ENCODE data around the gene TMEM94.
"Not testable (repeated sequence)": the region's sequence is repeated elsewhere in the genome, so short reads cannot be mapped to it uniquely, and the experiment has no call there.

The TMEM94 gene

DNA sequence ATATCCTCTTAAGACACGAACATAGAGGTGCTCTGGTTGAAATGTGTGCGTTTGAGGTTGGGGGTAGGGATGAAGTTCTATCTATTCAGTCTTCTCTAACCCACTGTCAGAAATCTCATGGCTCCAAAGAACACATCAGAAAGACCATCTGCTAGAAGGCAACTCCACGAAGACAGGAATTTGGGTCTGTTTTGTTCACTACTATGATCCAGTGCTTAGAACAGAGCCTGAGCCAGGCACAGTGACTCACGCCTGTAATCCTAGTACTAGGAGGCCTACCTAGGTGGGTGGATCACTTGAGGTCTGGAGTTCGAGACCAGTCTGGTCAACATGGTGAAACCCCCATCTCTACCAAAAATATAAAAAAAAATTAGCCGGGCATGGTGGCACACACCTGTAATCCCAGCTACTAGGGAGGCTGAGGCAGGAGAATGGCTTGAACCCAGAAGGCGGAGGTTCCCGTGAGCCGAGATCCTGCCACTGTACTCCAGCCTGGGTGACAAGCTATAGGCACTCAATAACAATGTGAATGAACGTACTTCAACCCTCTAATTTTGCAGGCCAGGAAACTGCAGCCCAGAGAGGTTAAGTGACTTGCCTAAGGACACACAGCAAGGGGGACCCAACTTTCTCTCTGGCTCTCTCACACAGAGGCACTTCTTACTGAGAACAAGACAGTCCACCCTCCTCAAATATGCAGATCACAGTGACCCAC is 56.6 kb downstream of the TMEM94 start:
- DNase-seq, result no peak

- no peak for DNase-seq
These were observed 57.2 kb downstream of the TMEM94 start for GRCh38 chr17:75513641-75514000.

DNA sequence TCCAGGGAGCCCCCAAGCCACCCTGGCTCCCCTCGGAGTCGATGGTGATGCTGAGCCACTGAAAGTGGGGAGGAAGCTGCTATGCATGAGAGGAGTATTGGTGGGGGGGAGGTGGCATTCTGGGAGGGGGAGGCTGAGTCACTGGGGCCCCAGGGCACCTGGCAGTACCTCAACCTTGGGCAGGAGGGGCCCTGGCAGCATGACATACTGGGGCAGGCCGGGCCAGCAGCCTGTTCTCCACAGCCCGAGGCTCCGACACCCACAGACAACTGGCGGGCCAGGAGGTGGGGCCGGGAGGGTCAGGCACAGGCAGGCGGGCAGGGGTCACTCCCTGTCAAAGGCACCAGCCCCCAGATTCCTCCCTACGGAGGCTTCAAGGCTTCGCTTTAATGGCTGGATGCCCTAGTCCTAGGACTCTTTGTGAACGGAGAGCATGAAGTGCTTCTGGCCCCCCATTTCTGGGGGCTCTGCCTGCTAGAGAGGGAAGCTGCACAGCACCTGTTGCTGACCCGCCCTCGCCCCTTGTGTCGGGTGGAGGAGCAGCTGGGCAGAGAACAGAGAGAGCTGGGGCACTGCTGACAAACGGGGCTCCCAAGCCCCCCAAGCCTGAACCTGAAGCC is 58.0 kb downstream of the TMEM94 start:
- DNase-seq, result no peak

DNA sequence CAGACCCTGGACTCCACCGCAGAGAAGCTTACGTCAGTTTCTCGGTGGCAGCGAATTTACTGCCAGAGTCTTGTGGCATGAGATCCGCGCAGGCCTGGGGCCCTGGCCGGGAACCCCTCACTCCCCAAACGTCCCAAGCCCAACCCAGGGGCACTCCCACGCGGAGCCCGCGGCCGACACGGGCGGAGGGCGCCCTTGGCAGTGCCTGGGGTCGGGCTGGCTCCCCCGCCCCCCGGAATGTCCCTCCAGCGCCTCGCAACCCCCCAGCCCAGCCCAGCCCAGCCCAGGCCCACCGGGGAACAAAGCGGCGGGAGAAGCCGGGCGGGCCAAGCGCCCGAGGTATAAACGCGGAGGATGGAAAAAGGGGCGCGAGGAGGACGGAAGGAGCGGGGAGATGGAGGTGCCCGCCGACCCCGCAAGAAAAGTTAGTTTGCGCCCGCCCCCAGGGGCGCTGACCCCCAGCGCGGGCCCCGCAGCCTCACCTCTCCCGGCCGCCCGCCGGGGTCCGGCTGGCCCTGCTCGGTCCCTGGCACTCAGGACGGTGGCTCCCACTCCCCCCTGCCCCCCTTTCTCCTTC is 58.6 kb downstream of the TMEM94 start:
- DNase-seq, result no peak

- peak; percentile 94 for DNase-seq
These were observed 59.2 kb downstream of the TMEM94 start, which contains the start of gene CASKIN2 for GRCh38 chr17:75515496-75516254. TSS of gene CASKIN2 (minus strand) at chr17:75515537. CDS start at chr17:75513804, 1,733 bp downstream.

- peak; percentile 97 for DNase-seq
These were observed 59.8 kb downstream of the TMEM94 start, which contains the start of gene TSEN54 for GRCh38 chr17:75516255-75516618. TSS of gene TSEN54 (plus strand) at chr17:75516528. CDS start at chr17:75516561, 33 bp downstream.

GRCh38 chr17:75516619-75517296 is 60.3 kb downstream of the TMEM94 start:
- peak; percentile 52 for DNase-seq

DNA sequence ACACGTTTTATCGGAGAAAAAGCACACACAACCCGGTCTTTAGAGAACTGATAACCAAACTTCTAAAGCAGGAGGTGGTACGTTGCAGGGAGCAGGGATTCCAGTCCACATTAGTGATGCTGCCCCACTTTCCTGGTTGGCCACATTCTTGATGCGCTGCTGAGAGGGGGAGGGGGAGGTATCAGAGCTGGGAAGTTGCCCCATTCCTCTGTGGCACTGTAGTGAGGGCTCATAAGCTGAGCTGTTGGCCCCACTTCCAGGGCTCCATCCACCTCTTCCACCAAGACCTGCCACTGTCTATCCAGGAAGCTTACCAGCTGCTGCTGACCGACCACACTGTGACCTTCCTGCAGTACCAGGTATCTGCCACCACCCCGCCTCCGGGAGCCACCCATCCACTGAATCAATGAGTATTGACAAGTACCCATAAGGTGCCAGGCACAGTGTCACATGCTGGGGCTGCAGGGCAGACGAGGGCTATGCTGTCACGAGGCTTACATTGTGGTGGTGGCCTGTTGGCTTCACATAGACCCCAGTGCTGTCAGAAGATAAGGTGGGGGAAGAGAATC is 60.9 kb downstream of the TMEM94 start:
- DNase-seq, result peak; percentile 65

DNA sequence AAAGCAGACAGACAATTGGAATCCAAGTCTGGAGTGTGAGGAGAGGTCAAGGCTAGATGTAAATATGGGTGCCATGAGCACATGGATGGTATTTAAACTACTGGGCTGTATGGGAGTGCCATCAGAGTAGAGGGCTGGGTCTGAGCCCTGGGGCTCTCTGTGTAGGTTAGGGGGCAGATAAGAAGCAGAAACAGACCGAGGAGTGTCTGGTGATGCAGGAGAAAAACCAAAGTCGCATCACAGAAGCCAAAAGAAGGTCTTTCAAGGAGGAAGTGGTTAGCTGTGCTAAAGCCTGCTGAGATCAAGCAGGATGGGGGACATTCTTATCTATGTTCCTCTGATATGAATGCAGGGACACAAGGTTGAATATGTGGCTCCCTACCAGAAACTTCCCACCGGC is 61.8 kb downstream of the TMEM94 start:
- peak; percentile 45 for DNase-seq

DNA sequence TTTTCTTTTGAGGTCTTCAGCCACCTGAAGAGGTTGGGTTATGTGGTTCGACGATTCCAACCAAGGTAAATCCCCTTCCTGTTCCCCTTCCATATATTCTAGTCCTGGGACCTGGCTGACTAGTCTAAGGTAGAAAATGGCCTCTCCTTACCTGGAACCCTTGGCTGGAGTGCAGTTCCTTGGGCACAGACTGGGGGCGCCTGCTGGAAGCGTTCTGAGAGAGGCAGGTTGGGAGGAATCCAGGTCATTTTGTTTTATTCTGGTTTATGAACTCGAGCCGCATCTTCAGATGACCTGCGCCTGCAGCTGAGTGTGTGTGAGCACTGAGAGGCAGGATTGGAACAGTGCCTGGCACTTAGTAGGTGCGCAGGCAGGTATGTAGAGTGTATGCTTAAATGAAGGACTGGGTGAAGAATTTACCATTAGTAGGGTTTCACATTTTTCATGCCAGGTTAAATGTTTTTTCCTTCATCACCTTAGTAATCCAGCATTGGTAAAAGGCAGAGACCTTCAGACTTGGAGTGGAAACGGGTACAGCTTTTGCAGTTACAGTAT is 62.6 kb downstream of the TMEM94 start:
- DNase-seq, result no peak

DNA sequence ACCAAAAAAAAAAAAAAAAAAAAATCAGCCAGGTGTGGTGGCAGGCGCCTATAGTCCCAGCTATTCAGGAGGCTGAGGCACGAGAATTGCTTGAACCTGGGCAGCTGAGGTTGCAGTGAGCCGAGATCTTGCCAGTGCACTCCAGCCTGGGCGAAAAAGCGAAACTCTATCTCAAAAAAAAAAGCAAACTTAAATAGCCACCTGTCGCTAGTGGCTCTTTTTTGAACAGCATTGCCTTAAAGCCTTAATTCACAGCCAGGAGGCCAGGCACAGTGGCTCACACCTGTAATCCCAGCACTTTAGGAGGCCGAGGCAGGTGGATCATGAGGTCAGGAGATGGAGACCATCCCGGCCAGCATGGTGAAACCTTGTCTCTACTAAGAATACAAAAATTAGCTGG is 64.0 kb downstream of the TMEM94 start:
- DNase-seq, result not testable (repeated sequence)

DNA sequence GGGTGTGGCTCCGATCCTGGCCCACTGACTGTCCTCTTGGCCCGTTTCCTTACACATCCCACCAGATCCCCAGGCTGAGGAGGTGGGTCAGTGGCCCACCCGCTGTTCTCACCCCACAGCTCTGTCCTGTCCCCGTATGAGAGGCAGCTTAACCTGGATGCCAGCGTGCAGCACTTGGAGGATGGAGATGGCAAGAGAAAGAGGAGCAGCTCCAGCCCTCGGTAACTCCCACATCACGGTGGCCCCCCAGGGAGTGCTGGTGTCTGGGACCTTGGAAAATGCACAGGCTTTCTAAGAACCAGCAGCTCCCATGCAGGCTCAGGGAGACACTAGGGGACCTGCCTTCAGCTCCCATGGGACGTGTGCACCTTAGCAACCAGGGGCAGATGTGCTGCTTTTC is 64.9 kb downstream of the TMEM94 start:
- DNase-seq, result no peak

DNA sequence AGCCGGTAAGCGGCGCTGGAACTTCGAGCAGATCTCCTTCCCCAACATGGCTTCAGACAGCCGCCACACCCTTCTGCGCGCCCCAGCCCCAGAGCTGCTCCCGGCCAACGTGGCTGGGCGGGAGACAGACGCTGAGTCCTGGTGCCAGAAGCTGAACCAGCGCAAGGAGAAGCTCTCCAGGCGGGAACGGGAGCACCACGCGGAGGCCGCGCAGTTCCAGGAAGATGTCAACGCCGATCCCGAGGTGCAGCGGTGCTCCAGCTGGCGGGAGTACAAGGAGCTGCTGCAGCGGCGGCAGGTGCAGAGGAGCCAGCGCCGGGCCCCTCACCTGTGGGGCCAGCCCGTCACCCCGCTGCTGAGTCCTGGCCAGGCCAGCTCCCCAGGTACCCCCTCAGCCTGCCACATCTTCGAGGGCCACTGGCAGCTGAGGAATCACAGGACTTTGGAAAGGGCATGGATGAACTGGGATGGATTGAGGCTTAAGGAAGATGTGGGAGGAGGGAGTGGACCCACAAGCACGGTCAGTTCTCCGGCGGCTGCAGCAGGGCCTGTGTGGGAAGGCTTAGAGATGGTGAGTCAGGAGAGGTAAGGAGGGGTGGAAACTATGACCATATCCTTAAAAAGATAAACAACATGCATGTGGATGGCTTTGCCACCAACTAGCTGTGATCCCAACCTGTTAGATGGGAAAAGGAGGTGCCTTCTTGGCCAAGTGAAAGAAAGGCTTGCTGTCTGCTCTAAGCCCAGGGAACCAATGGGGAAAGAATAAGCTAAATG is 65.7 kb downstream of the TMEM94 start:
- DNase-seq, result no peak

GRCh38 chr17:75523647-75524046 is 67.2 kb downstream of the TMEM94 start:
- DNase-seq, result no peak

- DNase-seq, result no peak
These were observed 68.0 kb downstream of the TMEM94 start for GRCh38 chr17:75524269-75524969.

DNA sequence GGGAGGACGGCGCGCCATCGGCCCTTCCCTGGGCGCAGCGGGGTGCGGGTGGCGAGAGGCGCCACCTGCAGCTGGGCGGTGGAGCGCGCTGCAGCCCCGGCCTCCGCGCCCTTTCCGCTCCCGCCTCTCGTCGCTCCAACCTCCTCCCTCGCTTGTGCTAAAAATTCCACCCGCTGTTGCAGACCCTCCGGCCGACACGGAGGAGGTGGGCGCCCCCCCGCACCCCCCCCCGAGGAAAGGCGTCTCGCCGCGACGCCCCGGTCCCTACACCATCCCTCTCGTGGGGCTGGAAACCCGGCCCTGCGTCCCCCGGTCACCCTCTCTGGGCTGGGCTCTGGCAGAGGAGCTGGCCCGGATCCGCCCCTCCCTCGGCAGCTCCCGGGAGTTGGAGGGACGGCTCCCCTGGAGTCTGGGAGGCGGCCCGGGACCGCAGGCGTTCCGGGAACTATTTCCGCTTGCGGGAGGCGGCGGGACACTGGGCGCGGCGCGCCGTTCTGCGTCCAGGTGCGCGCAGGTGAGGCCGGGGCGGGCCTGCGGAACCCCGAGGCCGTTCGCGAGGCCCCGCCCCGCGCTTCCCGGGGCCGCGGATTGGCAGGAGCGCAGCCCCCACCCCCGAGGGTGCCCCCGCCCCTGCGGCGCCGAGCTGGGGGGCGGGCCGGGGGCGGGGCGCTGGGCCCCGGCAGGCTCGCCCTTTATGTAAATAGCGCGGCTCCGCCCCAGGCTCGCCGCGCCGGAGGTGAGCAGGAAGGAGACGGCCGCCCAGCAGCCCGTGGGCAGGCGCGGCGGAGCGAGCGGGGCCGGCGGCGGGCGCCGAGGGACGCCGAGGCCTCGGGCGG is 68.8 kb downstream of the TMEM94 start, which contains the start of gene LLGL2:
LLGL2 (plus strand) TSS at position 728 of the 836 bp plus-strand sequence. CDS start 17,730 bp downstream, outside the sequence.
- peak; percentile 78 for DNase-seq

DNA sequence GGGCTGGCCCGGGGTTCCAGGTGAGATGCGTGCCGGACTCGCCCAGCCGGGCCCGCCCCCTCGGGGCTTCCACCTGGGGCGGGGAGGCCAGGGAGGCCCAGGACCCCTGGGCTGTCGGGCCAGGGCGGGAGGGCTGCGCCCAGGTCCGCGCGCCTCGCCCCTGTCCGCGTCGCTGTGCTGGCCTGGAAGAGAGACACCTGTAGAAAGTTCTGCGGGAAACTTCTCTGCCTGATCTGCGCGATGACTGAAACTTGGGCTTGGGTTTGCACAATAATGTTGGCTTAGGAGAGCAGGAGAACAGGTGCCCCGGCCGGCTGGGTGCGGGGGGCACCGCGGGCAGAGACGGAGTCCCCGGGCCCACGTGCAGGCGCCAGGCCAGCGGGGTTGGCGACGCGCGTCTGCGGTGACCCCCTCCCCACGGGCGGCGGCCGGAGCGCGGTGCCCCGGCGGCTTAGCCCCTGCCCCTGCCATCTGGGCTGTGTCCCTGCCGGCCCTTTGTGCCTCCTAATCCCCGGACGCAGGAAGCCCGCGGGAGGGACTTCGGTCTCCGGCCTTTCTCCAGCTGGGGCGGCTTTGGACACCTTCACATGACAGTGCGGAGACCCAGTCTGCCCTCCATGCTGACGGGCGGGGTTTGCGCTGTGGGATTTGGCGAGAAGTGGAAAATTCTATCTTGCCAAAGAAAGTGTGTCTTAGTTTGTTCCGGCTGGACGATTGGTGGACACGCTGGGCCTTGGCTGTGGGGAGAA is 69.5 kb downstream of the TMEM94 start:
- DNase-seq, result no peak

DNA sequence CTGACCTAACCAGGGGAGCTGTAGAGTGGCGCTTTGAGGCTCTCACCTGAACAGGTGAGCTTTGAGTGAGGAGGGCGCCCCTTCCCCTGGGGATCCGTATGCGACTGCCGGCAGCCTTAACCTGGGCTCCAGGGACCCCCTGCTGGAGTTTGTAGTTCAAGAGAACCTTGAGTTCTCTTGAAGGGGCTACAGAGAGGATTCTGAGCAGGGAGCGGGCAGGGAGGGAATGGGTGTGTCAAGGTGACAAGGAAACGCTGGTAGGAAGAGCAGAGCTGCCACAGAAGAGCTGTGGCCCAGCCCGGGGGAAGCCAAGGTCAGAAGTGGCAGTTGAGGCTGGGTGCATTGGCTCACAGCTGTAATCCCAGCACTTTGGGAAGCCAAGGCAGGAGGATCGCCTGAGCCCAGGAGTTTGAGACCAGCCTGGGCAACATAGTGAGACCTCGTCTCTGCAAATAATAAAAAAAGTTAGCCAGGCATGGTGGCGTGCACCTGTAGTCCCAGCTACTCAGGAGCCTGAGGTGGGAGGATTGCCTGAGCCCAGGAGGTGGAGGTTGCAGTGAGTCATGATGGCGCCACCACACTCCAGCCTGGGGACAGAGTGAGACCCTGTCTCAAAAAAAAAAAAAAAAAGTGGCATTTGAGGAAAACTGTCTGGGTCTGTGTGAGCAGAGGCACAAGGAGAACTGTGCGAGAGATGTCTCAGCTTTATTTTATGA is 70.3 kb downstream of the TMEM94 start:
- DNase-seq, result no peak

Data from stimulated activated CD8-positive, alpha-beta memory T cell treated with anti-CD3 and anti-CD28 coated beads, Interleukin-4, amount 100 ng/mL, for 48 hours (primary cell).